Fibroblast of skin of right quadriceps (primary cell): ENCODE measurements around the gene CATSPER1.

ENCODE experiments used
- DNase-seq: peaks from one replicate; pipeline ENCODE4 v3.0.0-alpha.2; 2013

CATSPER1 gene

GRCh38 chr11:66026017-66026529 lies at the start of gene CATSPER1:
Gene CATSPER1, minus strand, starts transcription at chr11:66026479. Its CDS starts 100 bp downstream, at chr11:66026379.
- DNase-seq = no peak

GRCh38 chr11:66075273-66075672 lies 49.0 kb upstream of the CATSPER1 start:
- DNase-seq = no peak

- DNase-seq = no peak
Observed at GRCh38 chr11:66073669-66074068, 47.4 kb upstream of the CATSPER1 start.

GRCh38 chr11:66072518-66072917 lies 46.2 kb upstream of the CATSPER1 start:
- DNase-seq = no peak

- peak; percentile 70 for DNase-seq
Observed at GRCh38 chr11:66072081-66072480, 45.8 kb upstream of the CATSPER1 start.

- no peak for DNase-seq
Observed at GRCh38 chr11:66071381-66071801, 45.1 kb upstream of the CATSPER1 start.

- DNase-seq = no peak
Observed at GRCh38 chr11:66070604-66071380, 44.5 kb upstream of the CATSPER1 start.

- peak; percentile 74 for DNase-seq
Observed at GRCh38 chr11:66069715-66070603, 43.7 kb upstream of the CATSPER1 start, which contains the start of gene PACS1. Gene PACS1, plus strand, starts transcription at chr11:66070272. Its CDS starts 215 bp downstream, at chr11:66070487.

- peak; percentile 69 for DNase-seq
Observed at GRCh38 chr11:66068923-66069714, 42.8 kb upstream of the CATSPER1 start.

- peak; percentile 64 for DNase-seq
Observed at GRCh38 chr11:66068154-66068821, 42.0 kb upstream of the CATSPER1 start.

- no peak for DNase-seq
Observed at GRCh38 chr11:66067640-66068039, 41.4 kb upstream of the CATSPER1 start.

- DNase-seq = no peak
Observed at GRCh38 chr11:66066751-66067150, 40.5 kb upstream of the CATSPER1 start.

- DNase-seq = no peak
Observed at GRCh38 chr11:66064571-66064970, 38.3 kb upstream of the CATSPER1 start.

- DNase-seq = no peak
Observed at GRCh38 chr11:66063900-66064299, 37.6 kb upstream of the CATSPER1 start.

- no peak for DNase-seq
Observed at GRCh38 chr11:66062408-66062807, 36.1 kb upstream of the CATSPER1 start.

GRCh38 chr11:66061268-66061667 lies 35.0 kb upstream of the CATSPER1 start:
- no peak for DNase-seq

- DNase-seq = no peak
Observed at GRCh38 chr11:66059966-66060680, 33.8 kb upstream of the CATSPER1 start.

GRCh38 chr11:66056501-66056900 lies 30.2 kb upstream of the CATSPER1 start:
- DNase-seq = no peak

GRCh38 chr11:66055021-66055420 lies 28.7 kb upstream of the CATSPER1 start:
- no peak for DNase-seq

- DNase-seq = no peak
Observed at GRCh38 chr11:66052664-66052982, 26.3 kb upstream of the CATSPER1 start.
